ENCODE measurements around the gene KRTAP5-2. TPM values are rescaled to one million over a fixed set of nuclear protein-coding genes. Genes with fewer than 3 reads are reported as not detected.

KRTAP5-2 gene
- total RNA-seq, 4 donors from 2014 or later = not detected

- Histone ChIP-seq H3K27me3 (no peaks in the 10 kb centered on the region), H3K36me3 (peaks cover 0 to 6% of the 10 kb centered on the region in 2 donors), H3K4me3 (no peak overlapping the region), H3K27ac (peak overlapping the region in 1 of 4 donors; percentile 35), H3K9me3 (no peaks in the 10 kb centered on the region), H3K4me1 (peaks cover 3 to 62% (median 22%) of the 10 kb centered on the region in 3 donors)
- no peak for TF ChIP-seq EP300 (IDR thresholded peaks at IDR 0.05)
- no peak for TF ChIP-seq POLR2AphosphoS5 (IDR thresholded peaks at IDR 0.05)
- TF ChIP-seq POLR2A (IDR thresholded peaks at IDR 0.05) = no peak
- TF ChIP-seq CTCF (IDR thresholded peaks at IDR 0.05) = no peak
- no peak for ATAC-seq
- WGBS, 2 donors (ENCODE audit: low coverage in 1 of 2) = 79 to 84% methylated on average over 3 of the region's 13 CpGs
These were observed 42.9 kb downstream of the KRTAP5-2 start for GRCh38 chr11:1554981-1555712.

GRCh38 chr11:1553808-1554594 is 44.1 kb downstream of the KRTAP5-2 start:
- 57 to 74% methylated on average over 3 to 4 of the region's 20 CpGs for WGBS, 2 donors (ENCODE audit: low coverage in 1 of 2)
- H3K9me3 ChIP-seq = no peaks in the 10 kb centered on the region
- H3K4me3 ChIP-seq = no peak overlapping the region
- TF ChIP-seq CTCF (IDR thresholded peaks at IDR 0.05) (no peak), POLR2A (IDR thresholded peaks at IDR 0.05) (no peak), EP300 (IDR thresholded peaks at IDR 0.05) (no peak), POLR2AphosphoS5 (IDR thresholded peaks at IDR 0.05) (no peak)
- H3K36me3 ChIP-seq = peaks cover 0 to 6% of the 10 kb centered on the region in 2 donors
- H3K4me1 ChIP-seq = peaks cover 3 to 56% (median 11%) of the 10 kb centered on the region in 3 donors
- H3K27ac ChIP-seq = no peak overlapping the region
- no peak for ATAC-seq
- no peaks in the 10 kb centered on the region for H3K27me3 ChIP-seq

GRCh38 chr11:1549338-1550330 is 48.5 kb downstream of the KRTAP5-2 start:
- peaks cover 37% of the 10 kb centered on the region for H3K27me3 ChIP-seq
- no peak for ATAC-seq
- H3K9me3 ChIP-seq = no peaks in the 10 kb centered on the region
- peak overlapping the region in 3 of 4 donors; percentile 80 to 85 (median 83) for H3K27ac ChIP-seq
- TF ChIP-seq CTCF (IDR thresholded peaks at IDR 0.05) = peak in 1 of 4 experiments; percentile 10
- no peak for TF ChIP-seq EP300 (IDR thresholded peaks at IDR 0.05)
- no peak for TF ChIP-seq POLR2A (IDR thresholded peaks at IDR 0.05)
- H3K4me1 ChIP-seq = peaks cover 0 to 48% (median 24%) of the 10 kb centered on the region in 3 donors
- WGBS, 2 donors (ENCODE audit: low coverage in 1 of 2) = 91% methylated on average over 8 of the region's 13 CpGs; no CpG with 5 or more reads in 1 of the 2 donors
- H3K36me3 ChIP-seq = no peaks in the 10 kb centered on the region
- H3K4me3 ChIP-seq = no peak overlapping the region

GRCh38 chr11:1548221-1549070 is 49.6 kb downstream of the KRTAP5-2 start:
- Histone ChIP-seq H3K27me3 (peaks cover 47% of the 10 kb centered on the region), H3K4me3 (peak overlapping the region in 1 of 2 donors; percentile 39), H3K27ac (peak overlapping the region in 3 of 4 donors; percentile 80 to 85 (median 83)), H3K36me3 (no peaks in the 10 kb centered on the region), H3K9me3 (no peaks in the 10 kb centered on the region), H3K4me1 (peaks cover 0 to 48% (median 24%) of the 10 kb centered on the region in 3 donors)
- peak; percentile 78 for ATAC-seq
- WGBS, 2 donors (ENCODE audit: low coverage in 1 of 2) = 5 to 11% methylated on average over 4 to 7 of the region's 34 CpGs
- peak; percentile 82 for TF ChIP-seq POLR2AphosphoS5 (IDR thresholded peaks at IDR 0.05)
- TF ChIP-seq EP300 (IDR thresholded peaks at IDR 0.05) = peak; percentile 14
- TF ChIP-seq POLR2A (IDR thresholded peaks at IDR 0.05) = no peak
- peak in 1 of 4 experiments; percentile 2 for TF ChIP-seq CTCF (IDR thresholded peaks at IDR 0.05)
